NCI-H1105 (cell line): Measurements from ENCODE around the gene ERMP1.
A peak's percentile ranks its signal among the peaks of the same experiment; 100 is the strongest.
"Not testable (repeated sequence)": the region's sequence is repeated elsewhere in the genome, so short reads cannot be mapped to it uniquely, and the experiment has no call there.

ENCODE experiments used
- DNase-seq: peaks from one replicate; lab custom pipeline; 2025; lab: John Stamatoyannopoulos, UW

The ERMP1 gene

GRCh38 chr9:5819174-5819573 lies 13.7 kb downstream of the ERMP1 start:
- DNase-seq = no peak

GRCh38 chr9:5818424-5819142 lies 14.3 kb downstream of the ERMP1 start:
- no peak for DNase-seq

- DNase-seq = no peak
Observed at GRCh38 chr9:5817862-5818261, 15.1 kb downstream of the ERMP1 start.

- DNase-seq = no peak
Observed at GRCh38 chr9:5815461-5815860, 17.5 kb downstream of the ERMP1 start.

GRCh38 chr9:5813824-5814223 lies 19.1 kb downstream of the ERMP1 start:
- no peak for DNase-seq

GRCh38 chr9:5811751-5812150 lies 21.2 kb downstream of the ERMP1 start:
- DNase-seq = no peak

GRCh38 chr9:5805478-5805877 lies 27.4 kb downstream of the ERMP1 start:
- DNase-seq = no peak

- DNase-seq = no peak
Observed at GRCh38 chr9:5801739-5802113, 31.2 kb downstream of the ERMP1 start.

- peak; percentile 44 for DNase-seq
Observed at GRCh38 chr9:5800969-5801738, 31.8 kb downstream of the ERMP1 start.

GRCh38 chr9:5800378-5800777 lies 32.5 kb downstream of the ERMP1 start:
- not testable (repeated sequence) for DNase-seq

GRCh38 chr9:5799314-5799713 lies 33.6 kb downstream of the ERMP1 start:
- no peak for DNase-seq

GRCh38 chr9:5798581-5798980 lies 34.3 kb downstream of the ERMP1 start:
- DNase-seq = no peak

- DNase-seq = no peak
Observed at GRCh38 chr9:5796298-5796697, 36.6 kb downstream of the ERMP1 start.

GRCh38 chr9:5793812-5794211 lies 39.1 kb downstream of the ERMP1 start:
- no peak for DNase-seq

- no peak for DNase-seq
Observed at GRCh38 chr9:5791870-5792269, 41.0 kb downstream of the ERMP1 start.

GRCh38 chr9:5790923-5791322 lies 42.0 kb downstream of the ERMP1 start:
- DNase-seq = no peak

GRCh38 chr9:5789489-5789888 lies 43.4 kb downstream of the ERMP1 start:
- no peak for DNase-seq

GRCh38 chr9:5787759-5788302 lies 45.1 kb downstream of the ERMP1 start:
- DNase-seq = no peak

GRCh38 chr9:5787220-5787619 lies 45.7 kb downstream of the ERMP1 start:
- DNase-seq = no peak

- DNase-seq = no peak
Observed at GRCh38 chr9:5786370-5787127, 46.4 kb downstream of the ERMP1 start.

- DNase-seq = no peak
Observed at GRCh38 chr9:5784526-5785315, 48.2 kb downstream of the ERMP1 start.

GRCh38 chr9:5783982-5784381 lies 48.9 kb downstream of the ERMP1 start:
- DNase-seq = no peak
